Hepatocyte (in vitro differentiated cells): Measurements from ENCODE around the gene ARHGDIB.

Experiments used
- EZH2 ChIP-seq: fragments of 200-600 bp; sonication (generic); IDR thresholded peaks from 2 replicates; pipeline ENCODE4 v1.6.1; 2016; ENCODE audit warnings: antibody characterized with exemption, mild to moderate bottlenecking, borderline replicate concordance
- TF ChIP-seq, protein P1 (sequence below): fragments of 200-600 bp; sonication (generic); IDR thresholded peaks from 2 replicates; pipeline ENCODE4 v1.5.1; 2016; ENCODE audit warnings: antibody characterized with exemption, mild to moderate bottlenecking; ENCODE audit not compliant: poor library complexity

DNA sequence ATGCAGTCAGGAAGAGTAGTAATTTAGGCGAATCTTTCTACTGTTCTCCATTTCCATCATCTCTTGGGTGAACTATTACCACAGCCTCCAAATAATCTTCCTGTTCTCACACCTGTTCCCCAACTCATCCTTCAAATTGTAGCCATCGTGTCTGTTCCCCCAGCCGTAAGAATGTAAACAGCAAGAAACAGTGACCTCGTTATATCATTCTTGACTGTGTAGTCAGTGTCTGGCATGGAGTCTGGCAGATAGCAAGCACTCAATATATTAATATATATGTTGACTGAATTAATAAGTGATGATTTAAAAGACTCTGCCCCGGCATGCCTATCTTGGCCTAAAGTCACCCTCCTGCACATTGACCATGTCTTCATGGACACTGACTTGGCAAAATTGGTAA lies 31.7 kb upstream of the ARHGDIB start:
- TF ChIP-seq, protein P1, sequence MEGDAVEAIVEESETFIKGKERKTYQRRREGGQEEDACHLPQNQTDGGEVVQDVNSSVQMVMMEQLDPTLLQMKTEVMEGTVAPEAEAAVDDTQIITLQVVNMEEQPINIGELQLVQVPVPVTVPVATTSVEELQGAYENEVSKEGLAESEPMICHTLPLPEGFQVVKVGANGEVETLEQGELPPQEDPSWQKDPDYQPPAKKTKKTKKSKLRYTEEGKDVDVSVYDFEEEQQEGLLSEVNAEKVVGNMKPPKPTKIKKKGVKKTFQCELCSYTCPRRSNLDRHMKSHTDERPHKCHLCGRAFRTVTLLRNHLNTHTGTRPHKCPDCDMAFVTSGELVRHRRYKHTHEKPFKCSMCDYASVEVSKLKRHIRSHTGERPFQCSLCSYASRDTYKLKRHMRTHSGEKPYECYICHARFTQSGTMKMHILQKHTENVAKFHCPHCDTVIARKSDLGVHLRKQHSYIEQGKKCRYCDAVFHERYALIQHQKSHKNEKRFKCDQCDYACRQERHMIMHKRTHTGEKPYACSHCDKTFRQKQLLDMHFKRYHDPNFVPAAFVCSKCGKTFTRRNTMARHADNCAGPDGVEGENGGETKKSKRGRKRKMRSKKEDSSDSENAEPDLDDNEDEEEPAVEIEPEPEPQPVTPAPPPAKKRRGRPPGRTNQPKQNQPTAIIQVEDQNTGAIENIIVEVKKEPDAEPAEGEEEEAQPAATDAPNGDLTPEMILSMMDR: no peak
- TF ChIP-seq EZH2: no peak
